Mucosa of rectum (tissue), 2 donors: ENCODE results near the gene OTUD3.

Source experiments
- H3K27ac ChIP-seq, 2 donors: one replicate each; pipeline ENCODE4 v1.7.0; 2013; ENCODE audit warnings: inconsistent platforms in 2 of 2, low read depth in 2 of 2, low read length in 2 of 2
- H3K27me3 ChIP-seq, 2 donors: one replicate each; pipeline ENCODE4 v1.7.0; 2013; ENCODE audit warnings: low read length in 2 of 2; ENCODE audit not compliant: control insufficient read depth in 2 of 2, insufficient read depth in 2 of 2
- H3K36me3 ChIP-seq, 2 donors: one replicate each; pipeline ENCODE4 v1.7.0; 2013; ENCODE audit warnings: low read length in 2 of 2; ENCODE audit not compliant: control insufficient read depth in 2 of 2, insufficient read depth in 2 of 2
- H3K4me1 ChIP-seq, 2 donors: one replicate each; pipeline ENCODE4 v1.7.0; 2013; ENCODE audit warnings: low read length in 2 of 2, mild to moderate bottlenecking in 1 of 2; ENCODE audit not compliant: control insufficient read depth in 2 of 2, insufficient read depth in 2 of 2
- H3K4me3 ChIP-seq, 2 donors: one replicate each; pipeline ENCODE4 v1.7.0; 2013; ENCODE audit warnings: low read length in 2 of 2
- H3K9ac ChIP-seq, 2 donors: one replicate each; pipeline ENCODE4 v1.7.0; 2013; ENCODE audit warnings: low read length in 2 of 2, low read depth in 1 of 2, mild to moderate bottlenecking in 1 of 2
- H3K9me3 ChIP-seq, 2 donors: one replicate each; pipeline ENCODE4 v1.7.0; 2013; ENCODE audit warnings: low read length in 2 of 2; ENCODE audit not compliant: control insufficient read depth in 2 of 2
- donor health status: healthy.
- donor health status: Normal muscosa, but diverticular disease.

OTUD3 gene

GRCh38 chr1:19942088-19942487, 59.9 kb downstream of the OTUD3 start:
- Histone ChIP-seq H3K4me3 (no peak overlapping the region), H3K9ac (no peak overlapping the region), H3K9me3 (no peaks in the 10 kb centered on the region), H3K36me3 (no peaks in the 10 kb centered on the region), H3K27me3 (no peaks in the 10 kb centered on the region), H3K4me1 (no peaks in the 10 kb centered on the region), H3K27ac (no peak overlapping the region)

- H3K27me3 ChIP-seq = no peaks in the 10 kb centered on the region
- no peaks in the 10 kb centered on the region for H3K36me3 ChIP-seq
- H3K4me3 ChIP-seq = no peak overlapping the region
- H3K9ac ChIP-seq = no peak overlapping the region
- H3K27ac ChIP-seq = no peak overlapping the region
- H3K4me1 ChIP-seq = no peaks in the 10 kb centered on the region
- H3K9me3 ChIP-seq = no peaks in the 10 kb centered on the region
Observed at GRCh38 chr1:19942657-19943056, 60.5 kb downstream of the OTUD3 start.

GRCh38 chr1:19945914-19946313, 63.7 kb downstream of the OTUD3 start:
- no peaks in the 10 kb centered on the region for H3K36me3 ChIP-seq
- H3K27me3 ChIP-seq = peaks cover 0 to 3% of the 10 kb centered on the region in 2 donors
- H3K4me3 ChIP-seq = no peak overlapping the region
- H3K27ac ChIP-seq = no peak overlapping the region
- H3K9ac ChIP-seq = no peak overlapping the region
- no peaks in the 10 kb centered on the region for H3K9me3 ChIP-seq
- no peaks in the 10 kb centered on the region for H3K4me1 ChIP-seq

- peaks cover 0 to 3% of the 10 kb centered on the region in 2 donors for H3K27me3 ChIP-seq
- no peaks in the 10 kb centered on the region for H3K36me3 ChIP-seq
- no peak overlapping the region for H3K4me3 ChIP-seq
- no peak overlapping the region for H3K27ac ChIP-seq
- H3K9me3 ChIP-seq = no peaks in the 10 kb centered on the region
- no peak overlapping the region for H3K9ac ChIP-seq
- no peaks in the 10 kb centered on the region for H3K4me1 ChIP-seq
Observed at GRCh38 chr1:19946331-19946751, 64.1 kb downstream of the OTUD3 start.

- H3K9me3 ChIP-seq = no peaks in the 10 kb centered on the region
- peaks cover 0 to 3% of the 10 kb centered on the region in 2 donors for H3K27me3 ChIP-seq
- H3K36me3 ChIP-seq = no peaks in the 10 kb centered on the region
- H3K9ac ChIP-seq = no peak overlapping the region
- H3K27ac ChIP-seq = no peak overlapping the region
- no peaks in the 10 kb centered on the region for H3K4me1 ChIP-seq
- H3K4me3 ChIP-seq = no peak overlapping the region
Observed at GRCh38 chr1:19946971-19947370, 64.8 kb downstream of the OTUD3 start.

- Histone ChIP-seq H3K4me3 (no peak overlapping the region), H3K27me3 (peaks cover 0 to 3% of the 10 kb centered on the region in 2 donors), H3K9me3 (peaks cover 0 to 2% of the 10 kb centered on the region in 2 donors), H3K9ac (no peak overlapping the region), H3K36me3 (no peaks in the 10 kb centered on the region), H3K4me1 (no peaks in the 10 kb centered on the region), H3K27ac (no peak overlapping the region)
Observed at GRCh38 chr1:19949016-19949415, 66.8 kb downstream of the OTUD3 start.

- Histone ChIP-seq H3K4me1 (no peaks in the 10 kb centered on the region), H3K9me3 (peaks cover 0 to 2% of the 10 kb centered on the region in 2 donors), H3K4me3 (no peak overlapping the region), H3K36me3 (no peaks in the 10 kb centered on the region), H3K27ac (no peak overlapping the region), H3K9ac (no peak overlapping the region), H3K27me3 (peaks cover 0 to 3% of the 10 kb centered on the region in 2 donors)
Observed at GRCh38 chr1:19954059-19954458, 71.9 kb downstream of the OTUD3 start.

- Histone ChIP-seq H3K9me3 (peaks cover 0 to 2% of the 10 kb centered on the region in 2 donors), H3K27ac (no peak overlapping the region), H3K9ac (no peak overlapping the region), H3K27me3 (no peaks in the 10 kb centered on the region), H3K4me1 (no peaks in the 10 kb centered on the region), H3K36me3 (no peaks in the 10 kb centered on the region), H3K4me3 (no peak overlapping the region)
Observed at GRCh38 chr1:19955534-19956170, 73.5 kb downstream of the OTUD3 start.

GRCh38 chr1:19957779-19958178, 75.6 kb downstream of the OTUD3 start:
- no peaks in the 10 kb centered on the region for H3K36me3 ChIP-seq
- no peak overlapping the region for H3K27ac ChIP-seq
- no peaks in the 10 kb centered on the region for H3K4me1 ChIP-seq
- peaks cover 0 to 2% of the 10 kb centered on the region in 2 donors for H3K9me3 ChIP-seq
- H3K27me3 ChIP-seq = peaks cover 4 to 5% of the 10 kb centered on the region in 2 donors
- no peak overlapping the region for H3K4me3 ChIP-seq
- H3K9ac ChIP-seq = no peak overlapping the region

- Histone ChIP-seq H3K27ac (no peak overlapping the region), H3K4me3 (no peak overlapping the region), H3K27me3 (peaks cover 4 to 5% of the 10 kb centered on the region in 2 donors), H3K4me1 (no peaks in the 10 kb centered on the region), H3K9me3 (no peaks in the 10 kb centered on the region), H3K9ac (no peak overlapping the region), H3K36me3 (no peaks in the 10 kb centered on the region)
Observed at GRCh38 chr1:19960591-19960990, 78.4 kb downstream of the OTUD3 start.
